Mesenteric fat pad (tissue), 1 donor: ENCODE data around the gene BPIFB6. TPM values are rescaled to one million over a fixed set of nuclear protein-coding genes. Genes with fewer than 3 reads are reported as not detected.

Source experiments
- DNase-seq: peaks from one replicate; pipeline ENCODE4 v3.0.0-alpha.2; 2020; ENCODE audit warnings: low spot score
- total RNA-seq: library from RNA; stranded (reverse); fragmentation: NEBNext Ultra II Directional; extraction: Animal tissue kit (Norgen Biotek cat#: 25700); gene quantifications from one replicate; pipeline ENCODE4 v1.2.1, GENCODE V29; 2021
- donor health status: DM: yes; HTN: yes; CAD: no.

The BPIFB6 gene
- total RNA-seq, 1 donor from 2014 or later, result not detected

DNA sequence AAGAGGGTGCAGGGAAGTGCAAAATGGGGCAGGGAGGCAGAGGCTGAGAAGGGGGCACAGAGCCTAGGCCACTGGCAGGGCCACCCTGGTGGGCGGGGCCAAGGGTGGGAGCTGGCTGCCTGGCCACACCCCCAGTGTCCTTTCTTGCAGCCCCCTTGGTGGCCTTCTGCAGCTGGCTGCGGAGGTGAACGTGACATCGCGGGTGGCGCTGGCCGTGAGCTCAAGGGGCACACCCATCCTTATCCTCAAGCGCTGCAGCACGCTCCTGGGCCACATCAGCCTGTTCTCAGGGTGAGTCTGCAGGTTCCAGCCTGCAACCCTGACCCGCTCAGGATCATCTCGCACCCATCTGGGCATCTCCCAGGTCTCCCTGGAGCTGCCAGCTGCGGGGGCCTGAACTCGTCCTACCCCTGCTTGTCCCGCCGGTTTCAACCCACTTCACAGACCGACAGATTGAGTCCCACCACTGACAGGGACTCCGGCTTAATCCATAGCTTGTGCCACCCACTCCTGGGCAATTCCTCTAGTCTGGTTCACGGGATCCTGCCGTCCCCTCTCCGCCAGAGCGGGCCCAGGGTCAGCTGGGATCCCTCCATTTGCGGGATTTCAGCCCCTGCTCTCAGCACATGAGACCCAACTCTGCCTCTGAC is 28.4 kb downstream of the BPIFB6 start:
- DNase-seq, result no peak

DNA sequence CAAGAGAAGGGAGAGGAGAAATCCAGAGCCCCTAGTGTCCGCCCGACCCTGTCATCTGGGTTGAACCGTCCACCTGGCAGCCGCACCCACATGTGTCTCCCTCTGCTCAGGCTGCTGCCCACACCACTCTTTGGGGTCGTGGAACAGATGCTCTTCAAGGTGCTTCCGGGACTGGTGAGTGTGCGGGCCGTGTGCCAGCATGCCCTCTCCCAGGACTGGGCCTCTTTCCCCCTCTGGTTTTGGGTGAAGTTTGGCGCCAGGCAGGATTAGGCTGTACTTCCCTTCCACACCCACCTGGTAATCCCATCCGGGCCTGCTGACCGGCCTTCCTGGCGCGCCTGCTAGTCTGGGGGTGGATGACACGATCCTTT is 30.2 kb downstream of the BPIFB6 start:
- no peak for DNase-seq

DNA sequence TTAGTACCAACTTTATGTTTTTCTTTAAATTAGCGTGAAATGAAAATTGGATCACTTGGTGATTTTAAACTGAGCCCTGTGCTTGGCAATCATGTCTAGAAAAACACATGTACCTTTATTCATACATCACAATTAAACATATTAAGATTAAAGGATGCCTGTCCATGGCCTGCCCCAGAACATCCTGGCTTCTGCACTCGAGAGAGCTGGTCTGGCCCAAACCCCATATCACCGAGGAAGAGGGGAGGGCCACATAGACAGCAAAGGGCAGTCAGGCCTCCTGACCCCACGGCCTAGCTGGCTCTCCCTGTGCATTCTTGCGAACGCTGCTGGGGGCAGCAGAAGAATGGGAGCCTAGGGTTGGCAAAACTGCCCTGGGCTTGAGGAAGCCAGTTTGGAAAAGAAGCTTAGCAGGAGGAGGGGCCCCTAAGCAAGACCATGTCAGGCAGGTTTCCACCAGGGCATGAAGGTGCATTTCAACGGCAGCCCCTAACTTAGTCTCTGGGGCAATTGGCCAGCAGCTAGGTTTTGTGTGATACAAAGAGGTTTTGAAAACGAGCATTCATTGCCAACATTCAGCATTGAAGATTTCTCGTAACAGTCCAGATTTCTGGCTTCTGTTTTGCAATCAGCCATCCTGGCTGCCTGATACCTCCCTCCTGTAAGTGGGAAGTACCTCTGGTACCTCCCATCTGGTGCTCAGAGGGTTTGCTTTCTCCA is 30.8 kb downstream of the BPIFB6 start:
- no peak for DNase-seq

DNA sequence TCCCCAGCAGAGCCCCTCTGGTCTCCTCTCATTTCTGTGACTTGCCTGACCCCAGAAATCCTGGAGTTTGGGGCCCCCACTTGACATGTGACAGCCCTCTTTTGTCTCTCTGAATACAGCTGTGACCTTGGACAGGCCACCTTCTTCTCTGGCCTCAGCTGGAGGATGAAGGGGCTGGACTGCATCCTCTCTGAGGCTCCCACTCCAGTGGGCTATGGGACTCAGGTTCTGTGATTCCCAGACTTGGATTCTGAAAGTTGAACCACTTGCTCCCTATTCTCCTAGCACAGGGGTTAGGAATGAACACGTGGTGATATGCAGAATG is 31.3 kb downstream of the BPIFB6 start:
- DNase-seq, result no peak

DNA sequence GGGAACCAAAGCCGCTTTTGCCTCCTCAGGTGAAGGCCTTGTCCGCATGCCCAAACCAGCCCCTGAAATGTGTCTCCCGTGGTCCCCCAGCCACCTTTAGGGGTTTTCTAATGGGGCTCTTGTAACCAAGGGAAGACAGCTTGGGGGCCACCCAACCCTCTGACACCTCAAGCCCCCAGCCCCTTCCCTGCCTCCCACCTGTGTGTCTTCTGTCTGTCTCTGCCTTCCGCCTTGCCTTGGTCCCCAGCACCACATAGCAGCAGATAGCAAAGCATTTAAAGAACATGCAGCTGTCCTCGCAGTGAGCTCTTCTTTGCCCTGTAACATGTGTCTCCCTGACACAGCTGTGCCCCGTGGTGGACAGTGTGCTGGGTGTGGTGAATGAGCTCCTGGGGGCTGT is 31.8 kb downstream of the BPIFB6 start:
- no peak for DNase-seq

DNA sequence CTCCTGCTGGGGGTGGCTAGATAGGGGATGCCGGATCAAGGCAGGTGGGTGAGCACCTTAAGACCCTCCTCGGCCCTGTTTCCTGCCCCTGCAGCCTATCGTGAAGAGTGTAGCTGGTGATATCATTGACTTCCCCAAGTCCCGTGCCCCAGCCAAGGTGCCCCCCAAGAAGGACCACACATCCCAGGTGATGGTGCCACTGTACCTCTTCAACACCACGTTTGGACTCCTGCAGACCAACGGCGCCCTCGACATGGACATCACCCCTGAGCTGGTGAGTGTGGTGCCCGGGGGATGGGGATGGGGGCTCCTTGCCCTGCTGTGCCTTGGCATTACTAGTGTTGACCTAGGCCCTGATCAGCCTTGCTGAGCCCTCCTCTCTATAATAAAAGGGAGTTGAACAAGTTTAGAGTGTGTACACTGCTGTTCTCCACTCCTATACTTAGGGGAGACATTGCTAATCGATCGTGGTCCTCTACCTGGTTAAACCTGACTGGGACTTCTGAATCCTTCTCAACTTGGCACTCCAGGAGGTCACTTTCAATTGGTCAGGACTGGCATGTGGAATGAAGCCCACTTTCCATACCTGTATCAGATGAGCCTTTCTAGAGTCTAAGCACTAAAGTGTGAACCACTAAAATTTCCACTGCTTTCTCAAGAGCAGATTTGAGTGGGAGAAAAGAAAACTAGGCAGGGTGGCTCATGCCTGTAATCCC is 33.3 kb downstream of the BPIFB6 start:
- DNase-seq, result no peak

DNA sequence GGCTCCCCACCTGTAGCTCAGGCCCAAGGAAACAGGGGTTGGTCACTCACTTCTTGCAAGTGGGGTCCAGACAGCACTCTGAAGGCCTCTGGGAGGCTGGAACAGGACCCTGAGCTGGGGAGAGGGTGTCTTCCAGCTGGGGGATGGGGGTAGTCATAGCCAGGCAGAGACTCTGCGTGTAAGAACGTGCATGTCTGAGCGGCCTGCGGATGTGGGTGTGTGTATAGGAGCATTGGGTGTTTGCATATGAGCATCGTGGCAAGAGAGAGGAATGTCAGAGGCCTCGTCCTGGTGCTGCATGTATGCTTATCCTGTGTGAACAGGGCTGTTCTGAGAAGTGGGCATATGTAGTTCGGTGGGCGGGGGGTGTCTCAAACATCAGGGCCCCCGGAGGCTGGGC is 34.3 kb downstream of the BPIFB6 start:
- no peak for DNase-seq

DNA sequence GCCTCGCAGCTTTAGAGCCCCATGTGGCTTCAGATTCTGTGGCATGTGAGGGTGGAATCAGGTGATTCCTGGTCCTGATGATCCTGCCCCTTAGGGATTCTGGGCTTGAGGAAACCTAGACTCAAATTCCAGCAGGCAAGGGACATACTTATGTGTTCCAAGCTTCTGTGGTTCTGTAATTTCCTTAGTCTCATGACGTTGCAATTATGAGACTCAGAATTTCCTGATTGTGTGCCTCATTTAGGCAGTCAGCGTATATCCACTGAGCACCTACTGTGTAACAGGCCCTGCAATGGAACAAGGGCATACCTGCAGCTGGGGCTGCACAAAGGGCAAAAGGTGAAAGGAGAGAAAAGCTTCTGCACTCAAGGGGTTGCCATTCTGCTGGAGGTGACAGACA is 36.4 kb downstream of the BPIFB6 start:
- DNase-seq, result no peak

DNA sequence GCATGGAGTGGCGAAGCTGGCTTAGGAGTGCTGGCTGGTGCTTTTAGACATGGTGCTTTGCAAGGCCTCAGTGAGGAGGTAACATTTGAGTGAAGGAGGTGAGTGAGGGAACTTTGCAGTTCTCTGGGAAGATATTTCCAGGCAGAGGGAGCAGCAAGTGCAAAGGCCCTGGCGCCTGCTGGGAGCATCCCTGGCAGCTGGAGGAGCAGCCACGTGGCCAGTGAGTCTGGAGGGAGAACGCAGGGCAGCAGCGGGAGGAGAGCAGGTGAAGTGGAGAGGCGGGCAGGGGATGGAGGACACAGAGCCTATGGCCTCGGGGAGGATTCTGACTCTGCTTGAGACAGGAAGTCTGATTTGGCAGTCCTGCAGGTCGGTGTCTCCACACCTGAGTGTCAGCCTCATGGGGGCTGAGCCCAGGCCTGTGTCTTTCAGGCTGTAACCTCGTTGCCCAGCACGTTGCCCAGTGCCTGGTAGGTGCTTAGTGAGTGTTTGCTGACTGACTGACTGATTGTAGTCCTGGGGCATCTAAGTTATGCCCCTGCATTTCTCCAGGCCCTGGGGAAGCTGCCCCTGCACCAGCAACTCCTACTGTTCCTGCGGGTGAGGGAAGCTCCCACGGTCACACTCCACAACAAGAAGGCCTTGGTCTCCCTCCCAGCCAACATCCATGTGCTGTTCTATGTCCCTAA is 36.9 kb downstream of the BPIFB6 start:
- DNase-seq, result no peak

DNA sequence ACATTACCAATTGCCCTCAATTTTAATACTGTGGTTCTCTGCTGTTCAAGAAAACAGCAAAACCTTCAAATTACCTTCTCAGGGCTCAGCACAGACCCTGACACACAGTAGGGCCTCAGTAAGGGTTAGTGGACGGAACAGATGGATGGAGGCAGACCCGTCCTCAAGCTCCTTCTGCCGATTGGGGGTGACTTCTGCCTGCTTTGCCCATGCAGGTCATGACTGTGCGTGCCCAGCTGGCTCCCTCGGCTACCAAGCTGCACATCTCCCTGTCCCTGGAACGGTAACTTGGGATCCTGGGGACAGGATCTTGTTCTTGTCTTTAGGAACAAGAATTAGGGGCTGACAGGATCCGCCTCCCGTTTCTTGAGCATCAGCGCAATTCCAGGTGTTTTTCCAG is 38.2 kb downstream of the BPIFB6 start:
- no peak for DNase-seq

DNA sequence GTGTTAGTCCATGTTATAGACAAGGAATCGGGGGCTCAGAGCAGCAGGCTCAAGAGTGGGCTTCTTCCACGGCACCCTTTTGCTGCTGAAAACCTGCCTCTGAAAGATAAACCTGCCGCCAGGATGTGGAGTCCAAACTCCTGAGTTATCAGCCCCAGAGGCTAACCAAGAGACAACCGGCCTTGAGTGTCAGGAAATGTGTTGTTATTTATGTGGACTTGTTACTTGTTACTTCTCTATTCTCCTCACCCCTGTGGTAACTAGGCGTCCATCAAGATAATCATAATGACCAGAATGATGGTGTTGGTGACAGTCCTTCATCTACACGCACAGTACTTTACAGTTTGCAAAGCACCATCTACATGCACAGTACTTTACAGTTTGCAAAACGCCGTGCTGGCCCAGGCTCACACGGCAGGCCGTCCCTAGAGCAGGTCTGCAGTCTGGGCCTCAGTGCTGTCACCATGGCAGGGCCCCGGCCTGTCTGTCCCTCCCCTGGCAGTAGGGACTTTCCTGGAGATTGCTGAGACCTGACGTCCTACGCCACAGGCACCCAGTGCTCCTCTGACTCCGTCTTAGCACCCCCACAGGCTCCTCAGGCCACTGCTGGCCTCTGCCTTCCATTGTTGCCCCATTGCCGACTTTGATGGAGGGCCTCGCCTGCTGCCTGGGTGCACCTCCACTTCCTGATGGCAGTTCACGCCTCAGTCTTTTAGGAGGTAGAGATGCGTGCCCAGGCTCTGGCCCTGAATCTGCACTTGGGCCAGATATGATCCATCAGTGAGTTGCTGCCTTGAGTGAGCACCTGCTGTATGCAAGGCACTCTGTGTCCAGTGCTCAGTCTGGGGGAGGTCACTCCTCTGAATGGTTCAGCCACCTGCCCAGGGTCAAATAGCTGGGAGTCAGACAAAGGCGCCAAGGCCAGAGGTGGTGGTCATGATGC is 38.9 kb downstream of the BPIFB6 start:
- no peak for DNase-seq

DNA sequence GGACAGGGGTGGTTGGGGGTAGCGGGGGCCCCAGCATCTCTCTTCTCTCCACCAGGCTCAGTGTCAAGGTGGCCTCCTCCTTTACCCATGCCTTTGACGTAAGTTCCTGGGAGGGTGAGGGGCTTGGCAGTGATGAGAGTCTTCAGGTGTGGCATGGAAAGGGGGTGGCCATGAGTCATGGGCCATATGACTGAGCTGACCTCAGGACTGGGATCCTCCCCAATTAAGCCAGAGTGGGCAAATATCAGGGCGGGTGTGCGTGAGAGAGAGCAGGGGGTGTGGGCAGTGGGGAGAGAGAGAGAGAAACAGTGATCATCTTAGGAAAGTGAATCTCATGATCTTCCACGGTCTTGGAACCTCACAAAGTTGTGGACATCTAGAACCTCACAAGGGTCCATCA is 39.8 kb downstream of the BPIFB6 start:
- no peak for DNase-seq

DNA sequence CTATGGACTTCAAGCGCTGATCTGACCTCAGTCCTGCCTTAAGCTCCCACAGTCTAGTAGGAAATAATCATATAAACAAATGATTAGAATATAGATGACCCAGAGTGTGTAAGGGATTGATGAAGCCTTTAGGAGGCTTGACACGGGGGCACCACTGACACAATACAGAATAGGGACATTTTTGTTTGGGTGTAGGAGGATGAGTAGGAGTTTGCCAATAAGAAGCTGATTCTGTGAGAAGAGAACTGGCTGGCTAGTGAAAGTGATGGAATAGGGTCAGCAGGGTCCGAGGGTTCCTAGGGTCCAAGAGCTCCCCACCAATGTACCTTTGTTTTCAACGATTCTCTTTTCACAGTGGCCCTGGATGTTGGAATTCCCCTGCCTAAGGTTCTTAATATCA is 40.9 kb downstream of the BPIFB6 start:
- DNase-seq, result no peak

DNA sequence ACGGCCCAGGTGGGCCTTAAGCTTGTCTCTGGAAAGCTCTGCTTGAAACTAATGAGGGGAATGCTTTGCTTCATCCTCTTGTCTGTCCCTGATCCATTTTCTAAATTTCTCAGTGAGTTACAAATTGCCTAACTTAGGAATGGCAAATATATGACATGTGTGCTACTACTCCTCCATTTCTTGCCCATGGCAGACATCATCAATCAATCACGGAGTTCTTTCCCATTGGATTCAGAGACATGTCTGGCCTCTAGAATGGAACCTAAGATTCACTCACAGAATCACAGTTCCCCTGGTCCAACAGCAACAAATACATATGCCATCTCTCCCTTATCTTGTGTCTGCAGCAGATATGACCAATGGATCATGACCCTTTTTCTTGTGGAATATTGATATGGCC is 41.4 kb downstream of the BPIFB6 start:
- DNase-seq, result no peak

DNA sequence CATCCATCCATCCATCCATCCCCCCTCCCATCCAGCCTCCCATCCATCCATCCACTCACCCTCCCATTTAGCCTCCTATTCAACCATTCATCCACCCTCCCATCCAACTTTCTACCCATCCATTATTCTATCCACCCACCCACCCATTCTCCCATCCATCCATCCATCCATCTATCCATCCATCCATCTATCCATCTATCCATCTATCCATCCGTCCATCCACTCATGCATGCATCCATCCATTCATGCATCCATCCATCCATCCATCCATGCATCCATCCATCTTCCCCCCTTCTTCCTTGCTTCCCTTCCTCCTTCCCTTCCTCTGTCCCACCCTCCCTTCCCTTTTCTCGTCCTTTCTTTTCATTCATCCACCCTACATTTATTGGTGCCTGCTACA is 43.2 kb downstream of the BPIFB6 start:
- DNase-seq, result no peak

DNA sequence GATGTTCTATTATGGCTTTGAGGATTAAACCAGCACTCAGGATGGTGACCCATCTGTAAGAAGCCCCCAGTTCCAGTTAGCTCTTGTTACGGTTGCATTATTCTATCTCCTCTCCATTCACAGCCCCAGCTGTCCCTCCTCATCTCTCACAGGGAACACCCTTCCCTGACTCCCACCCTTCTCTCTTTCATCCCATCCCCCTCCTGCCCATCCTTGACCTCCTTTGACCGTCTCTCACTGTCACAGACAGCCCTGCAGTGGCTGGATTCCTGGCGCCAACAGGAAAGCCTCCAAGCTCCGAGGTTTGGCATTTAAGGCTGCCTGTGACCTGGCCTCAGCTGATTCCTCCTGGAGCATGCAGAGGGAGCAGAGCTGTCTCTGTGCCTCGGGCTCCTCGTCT is 43.8 kb downstream of the BPIFB6 start:
- DNase-seq, result no peak

DNA sequence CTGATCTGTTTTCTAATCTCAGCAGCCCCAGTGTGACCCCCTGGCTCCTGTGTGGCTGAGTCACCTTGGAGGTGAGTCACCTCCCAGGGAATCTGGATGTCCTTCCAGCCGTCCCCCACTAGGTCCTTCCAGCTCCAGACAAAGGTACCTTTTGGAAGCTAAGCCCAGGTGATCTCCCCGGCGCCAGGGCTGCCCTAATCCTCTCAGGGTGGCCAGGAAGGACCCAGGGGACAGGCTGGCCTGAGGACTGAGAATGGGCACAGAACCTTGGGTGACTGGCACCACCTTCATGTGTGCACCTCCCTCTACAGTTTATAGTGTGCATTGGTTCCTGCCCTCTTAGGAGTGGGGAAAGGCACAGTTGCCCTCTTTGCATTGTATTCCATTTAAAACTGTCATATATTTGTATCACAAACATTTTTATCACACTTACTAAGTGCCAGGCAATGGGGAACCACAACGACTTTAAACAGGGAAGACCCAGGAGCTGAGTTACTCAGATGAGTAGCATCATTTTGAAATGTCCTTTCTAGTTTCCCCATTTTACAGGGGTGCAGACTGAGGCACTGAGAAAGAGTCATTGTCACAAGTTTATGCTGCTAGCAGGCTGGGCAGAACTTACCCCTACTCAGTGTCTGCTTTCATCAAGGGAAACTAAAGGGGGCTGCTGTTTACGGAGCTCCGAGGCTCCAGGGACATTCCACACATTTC is 45.4 kb downstream of the BPIFB6 start:
- no peak for DNase-seq

DNA sequence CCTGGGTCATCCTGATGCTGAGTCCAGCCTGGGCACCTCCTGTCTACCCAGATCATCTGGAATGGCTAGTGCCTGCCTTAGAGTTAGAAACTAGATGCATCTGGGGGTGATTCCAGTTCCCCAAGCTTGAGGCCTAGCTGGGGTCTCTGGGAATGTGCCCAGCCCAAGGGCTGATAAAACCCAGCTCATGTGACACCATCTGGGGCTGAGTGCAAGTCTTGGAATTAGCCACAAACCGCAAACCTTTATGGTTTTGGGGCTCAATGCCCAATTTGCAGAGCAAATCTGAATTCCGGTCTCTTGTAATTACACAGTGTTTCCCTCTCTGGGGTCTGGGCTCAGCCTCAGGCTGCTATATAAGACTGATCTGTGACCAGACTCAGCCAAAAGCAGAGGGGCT is 47.8 kb downstream of the BPIFB6 start, which contains the start of gene BPIFB4:
Gene BPIFB4, plus strand, starts transcription at position 385 of the 400 bp plus-strand sequence. CDS start 1,884 bp downstream, outside the sequence.
- DNase-seq, result no peak

DNA sequence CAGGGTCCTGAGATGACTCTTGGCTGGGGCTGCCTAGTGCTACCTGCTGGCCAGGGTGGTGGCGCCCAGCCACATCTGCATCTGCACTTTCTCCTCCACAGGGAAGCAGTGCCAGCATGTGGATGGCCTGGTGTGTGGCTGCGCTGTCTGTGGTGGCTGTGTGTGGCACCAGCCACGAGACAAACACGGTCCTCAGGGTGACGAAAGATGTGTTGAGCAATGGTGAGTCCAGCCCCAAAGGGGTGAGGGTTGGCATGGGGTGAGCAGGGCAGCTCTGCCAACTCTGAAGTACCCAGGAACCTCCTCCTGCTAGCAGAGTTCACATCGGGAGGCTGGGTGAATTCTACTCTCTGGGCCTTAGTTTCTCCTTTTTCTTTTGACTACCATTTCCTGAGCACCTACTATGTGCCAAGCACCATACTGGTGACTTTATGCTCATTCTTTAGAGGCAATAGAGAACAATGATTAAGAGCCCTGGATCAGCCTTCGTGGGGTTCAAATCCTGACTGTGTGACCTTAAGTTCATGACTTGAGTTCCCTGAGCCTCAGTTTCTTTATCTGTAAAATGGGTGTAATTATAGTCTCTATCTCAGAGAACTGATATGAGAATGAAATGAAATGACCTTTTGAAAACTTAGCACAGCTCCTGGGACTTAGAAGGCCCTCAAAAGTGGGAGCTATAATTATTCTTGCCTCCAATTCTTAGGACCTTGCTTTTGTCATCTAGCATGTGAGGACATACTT is 50.1 kb downstream of the BPIFB6 start:
- no peak for DNase-seq

DNA sequence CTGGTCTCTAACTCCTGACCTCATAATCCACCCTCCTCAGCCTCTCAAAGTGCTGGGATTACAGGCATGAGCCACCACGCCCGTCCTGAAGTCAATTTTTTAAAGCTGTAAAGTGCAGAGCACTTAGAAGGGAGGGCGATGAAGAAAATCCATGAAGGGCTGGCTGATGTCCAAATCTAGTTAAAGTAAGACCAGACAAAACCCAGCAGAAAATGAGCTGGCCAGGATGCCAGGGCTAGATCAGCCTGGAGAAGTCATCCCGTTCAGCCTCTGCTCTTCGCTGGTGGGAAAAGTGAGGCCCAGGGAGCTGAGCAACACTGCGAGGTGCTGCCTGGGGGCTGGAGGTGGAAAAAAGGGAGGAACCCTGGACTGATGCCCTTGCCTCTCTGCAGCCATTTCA is 51.1 kb downstream of the BPIFB6 start:
- no peak for DNase-seq
